Measurements from ENCODE around the gene DTNB.

DNA sequence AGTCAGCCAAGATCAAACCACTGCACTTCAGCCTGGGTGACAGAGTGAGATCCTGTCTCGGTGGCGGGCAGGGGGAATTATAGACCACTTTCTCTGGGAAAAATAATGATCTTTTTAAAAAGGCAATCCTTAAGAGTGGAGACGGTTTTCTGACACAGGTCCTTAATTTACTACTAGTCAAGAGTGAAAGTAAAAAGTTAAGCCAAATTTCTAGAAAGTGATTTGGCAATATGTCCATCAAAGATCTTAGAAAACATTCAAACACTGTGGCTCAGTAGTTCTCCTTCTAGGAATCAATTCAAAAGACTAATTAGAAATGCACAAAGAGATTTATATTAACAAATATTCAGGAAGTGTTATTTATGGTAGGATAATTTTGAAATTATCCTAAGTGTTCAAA lies 183.2 kb downstream of the DTNB start:
- TF ChIP-seq POLR2AphosphoS5 (IDR thresholded peaks at IDR 0.05; ENCODE audit: borderline replicate concordance, low read depth, low read length) (no peak), EZH2 (IDR thresholded peaks at IDR 0.05) (no peak)
